Choroid plexus epithelial cell (primary cell): ENCODE data around the gene ACTR1B.
"Not testable (repeated sequence)": the region's sequence is repeated elsewhere in the genome, so short reads cannot be mapped to it uniquely, and the experiment has no call there.

Experiments used
- DNase-seq: peaks from one replicate; pipeline ENCODE4 v3.0.0-alpha.2; 2010; ENCODE audit warnings: low read depth
- H3K4me3 ChIP-seq: 2 replicates; pipeline ENCODE4 v1.5.1; 2011; ENCODE audit warnings: low read depth, mild to moderate bottlenecking, control low read depth, low read length, moderate library complexity
- CTCF ChIP-seq: conservative IDR thresholded peaks from 2 replicates; pipeline ENCODE4 v1.5.1; 2011; ENCODE audit warnings: low read depth, mild to moderate bottlenecking, control low read depth, inconsistent platforms, low read length, moderate library complexity

ACTR1B gene

GRCh38 chr2:97653473-97653872 lies 10.4 kb downstream of the ACTR1B start:
- TF ChIP-seq CTCF = no peak
- no peak overlapping the region for H3K4me3 ChIP-seq
- DNase-seq = no peak

- no peak for TF ChIP-seq CTCF
- H3K4me3 ChIP-seq = no peak overlapping the region
- DNase-seq = no peak
Observed at GRCh38 chr2:97651114-97651513, 12.7 kb downstream of the ACTR1B start.

GRCh38 chr2:97646977-97647376 lies 16.9 kb downstream of the ACTR1B start:
- DNase-seq = no peak
- peak overlapping the region; percentile 99 for H3K4me3 ChIP-seq
- TF ChIP-seq CTCF = no peak

- peak within 1 kb of the TSS; percentile 99 for H3K4me3 ChIP-seq
- peak; percentile 98 for DNase-seq
- TF ChIP-seq CTCF = no peak
Observed at GRCh38 chr2:97645695-97646629, 17.9 kb downstream of the ACTR1B start, which contains the start of gene COX5B. Gene COX5B (plus strand): TSS chr2:97646062. CDS start chr2:97646087, 25 bp downstream.

GRCh38 chr2:97645112-97645694 lies 18.6 kb downstream of the ACTR1B start:
- TF ChIP-seq CTCF = no peak

GRCh38 chr2:97644023-97644717 lies 19.7 kb downstream of the ACTR1B start:
- H3K4me3 ChIP-seq = no peak overlapping the region
- TF ChIP-seq CTCF = no peak
- no peak for DNase-seq

More at GRCh38 chr2:97645112-97645694, 18.6 kb downstream of the ACTR1B start:
- peak overlapping the region; percentile 99 for H3K4me3 ChIP-seq
- peak; percentile 32 for DNase-seq

GRCh38 chr2:97626049-97626430 lies 37.8 kb downstream of the ACTR1B start:
- H3K4me3 ChIP-seq, DNase-seq: not testable (repeated sequence)

GRCh38 chr2:97625354-97626048 lies 38.3 kb downstream of the ACTR1B start:
- DNase-seq, H3K4me3 ChIP-seq: not testable (repeated sequence)

- not testable (repeated sequence) for DNase-seq, H3K4me3 ChIP-seq
Observed at GRCh38 chr2:97622976-97623375, 40.9 kb downstream of the ACTR1B start.

GRCh38 chr2:97620492-97620891 lies 43.4 kb downstream of the ACTR1B start:
- not testable (repeated sequence) for H3K4me3 ChIP-seq, DNase-seq
